Effector CD8-positive, alpha-beta T cell (primary cell): ENCODE results near the gene RAP1GAP2.
"Not testable (repeated sequence)": the region's sequence is repeated elsewhere in the genome, so short reads cannot be mapped to it uniquely, and the experiment has no call there.

Source experiments
- DNase-seq: peaks from one replicate; lab custom pipeline; 2025; lab: John Stamatoyannopoulos, UW

Gene RAP1GAP2

DNA sequence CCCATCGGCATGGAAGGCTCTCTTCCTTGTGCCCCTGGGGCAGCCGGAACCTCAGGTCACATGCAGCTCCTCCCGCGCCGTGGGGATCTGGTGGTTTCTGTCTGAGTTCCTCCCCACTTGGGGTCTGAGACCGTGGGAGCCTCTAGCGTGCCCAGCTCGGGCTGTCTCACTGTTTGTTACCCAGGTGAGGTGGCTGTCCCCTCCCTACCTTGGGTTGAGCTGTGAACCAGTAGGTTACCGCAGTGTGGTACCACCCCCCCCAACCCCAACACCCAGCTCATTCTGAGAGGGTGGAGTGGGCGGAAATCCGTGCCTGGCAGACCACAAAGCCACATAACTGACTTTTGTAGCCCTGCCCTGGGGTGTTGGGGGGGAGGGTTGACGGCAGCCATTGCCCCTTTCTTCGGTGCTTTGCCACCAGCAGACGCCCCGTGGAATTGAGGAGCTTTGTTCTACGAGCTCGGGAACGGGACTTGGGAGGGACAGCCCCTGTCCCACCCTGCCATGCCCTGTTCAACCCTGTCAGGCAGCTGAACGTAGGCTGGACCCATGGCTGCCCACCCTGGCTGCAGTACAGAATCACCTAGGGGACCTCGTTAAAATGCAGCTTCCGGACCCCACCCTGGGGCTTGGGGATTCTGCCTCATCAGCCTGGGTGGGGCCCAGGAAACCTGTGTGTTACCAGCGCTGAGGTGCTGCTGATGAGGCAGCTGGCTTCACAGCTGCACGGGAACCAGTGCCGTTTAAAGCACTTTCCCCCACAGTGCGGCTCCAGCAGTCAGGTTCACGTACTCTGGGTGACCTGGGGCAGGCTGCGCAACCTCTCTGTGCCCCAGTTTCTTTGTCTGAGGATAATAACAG, 18.5 kb downstream of the RAP1GAP2 start:
- DNase-seq = peak; percentile 71

DNA sequence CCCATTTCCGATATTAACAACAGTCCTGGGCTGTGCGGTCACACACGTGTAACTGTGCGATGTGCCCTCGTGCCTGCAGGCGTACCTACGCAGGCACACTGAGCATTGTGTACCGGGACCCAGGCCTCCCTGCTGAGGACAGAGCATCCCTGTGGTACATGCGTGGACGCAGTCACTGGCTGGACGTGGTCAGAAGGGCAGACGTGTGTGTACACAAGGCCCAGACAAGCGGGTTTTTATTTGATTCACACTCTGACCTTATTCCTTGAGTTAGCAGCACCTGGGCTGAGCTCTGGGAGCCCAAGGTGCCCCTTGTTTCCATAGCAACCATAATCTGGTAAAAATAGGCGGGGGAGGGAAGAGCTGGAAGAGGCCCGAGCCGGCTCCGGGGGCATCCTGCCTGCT, 19.5 kb downstream of the RAP1GAP2 start:
- no peak for DNase-seq

DNA sequence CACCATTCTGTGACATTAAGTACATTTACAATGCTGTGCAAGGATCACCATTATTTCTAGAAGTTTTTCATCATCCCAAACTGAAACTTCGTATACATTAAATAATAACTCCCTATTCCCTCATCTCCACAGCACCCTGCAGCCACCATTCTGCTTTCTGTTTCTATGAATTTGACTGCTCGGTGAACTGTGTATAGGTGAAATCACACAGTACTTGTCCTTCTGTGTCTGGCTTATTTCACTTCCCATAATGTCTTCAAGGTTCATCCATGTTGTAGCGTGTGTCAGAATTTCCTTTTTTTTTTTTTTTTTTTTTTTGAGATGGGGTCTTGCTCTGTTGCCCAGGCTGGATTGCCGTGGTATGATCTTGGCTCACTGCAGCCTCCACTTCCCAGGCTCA, 20.4 kb downstream of the RAP1GAP2 start:
- DNase-seq = no peak

DNA sequence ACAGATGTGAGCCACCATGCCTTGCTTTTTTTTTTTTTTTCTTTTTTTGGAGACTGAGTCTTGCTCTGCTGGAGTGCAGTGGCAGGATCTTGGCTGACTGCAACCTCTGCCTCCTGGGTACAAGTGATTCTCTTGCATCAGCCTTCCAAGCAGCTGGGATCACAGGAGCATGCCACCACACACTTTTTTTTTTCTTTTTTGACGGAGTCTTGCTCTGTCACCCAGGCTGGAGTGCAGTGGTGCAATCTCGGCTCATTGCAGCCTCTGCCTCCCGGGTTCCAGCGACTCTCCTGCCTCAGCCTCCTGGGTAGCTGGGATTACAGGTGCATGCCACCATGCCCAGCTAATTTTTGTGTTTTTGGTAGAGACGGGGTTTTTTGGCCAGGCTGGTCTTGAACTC, 23.1 kb downstream of the RAP1GAP2 start:
- DNase-seq = not testable (repeated sequence)

DNA sequence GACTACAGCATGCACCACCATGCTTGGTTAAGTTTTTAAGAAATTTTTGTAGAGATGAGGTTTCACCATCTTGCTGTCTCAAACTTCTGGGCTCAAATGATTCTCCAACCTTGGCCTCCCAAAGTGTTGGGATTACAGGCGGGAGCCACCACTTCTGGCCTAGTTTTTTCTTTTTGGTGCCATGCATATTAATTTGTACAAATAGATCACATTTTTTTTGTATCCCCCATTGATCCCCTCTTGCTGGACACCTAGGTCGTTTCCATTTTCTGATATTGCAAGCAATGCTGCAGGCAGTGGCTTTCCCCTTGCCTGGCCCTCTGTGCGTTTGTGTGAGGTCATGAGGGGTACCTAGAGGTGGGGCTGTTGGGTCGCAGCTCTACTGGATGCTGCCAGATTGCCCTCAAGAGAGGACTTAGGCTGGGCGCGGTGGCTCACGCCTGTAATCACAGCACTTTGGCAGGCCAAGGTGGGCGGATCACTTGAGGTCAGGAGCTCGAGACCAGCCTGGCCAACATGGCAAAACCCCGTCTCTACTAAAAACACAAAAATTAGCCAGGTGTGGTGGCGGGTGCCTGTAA, 23.8 kb downstream of the RAP1GAP2 start:
- DNase-seq = no peak

DNA sequence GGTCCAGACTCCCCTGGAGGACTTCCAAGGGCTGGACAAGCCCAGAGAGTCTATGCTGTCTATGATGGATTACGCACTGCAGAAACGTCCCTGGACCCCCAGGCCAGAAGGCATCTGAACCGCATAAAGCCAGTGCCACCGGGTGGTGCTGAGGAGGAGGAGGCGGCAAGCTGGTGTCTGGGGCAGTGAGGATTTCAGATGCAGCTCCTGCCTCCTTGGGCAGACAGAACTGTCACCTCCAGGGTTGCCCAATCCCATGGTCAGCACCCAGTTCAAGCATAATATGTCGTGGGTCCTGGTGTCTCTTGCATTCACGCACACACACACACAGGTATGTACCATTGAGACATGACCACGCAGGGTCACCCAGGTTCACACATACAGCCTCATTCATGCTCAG, 25.6 kb downstream of the RAP1GAP2 start:
- no peak for DNase-seq

DNA sequence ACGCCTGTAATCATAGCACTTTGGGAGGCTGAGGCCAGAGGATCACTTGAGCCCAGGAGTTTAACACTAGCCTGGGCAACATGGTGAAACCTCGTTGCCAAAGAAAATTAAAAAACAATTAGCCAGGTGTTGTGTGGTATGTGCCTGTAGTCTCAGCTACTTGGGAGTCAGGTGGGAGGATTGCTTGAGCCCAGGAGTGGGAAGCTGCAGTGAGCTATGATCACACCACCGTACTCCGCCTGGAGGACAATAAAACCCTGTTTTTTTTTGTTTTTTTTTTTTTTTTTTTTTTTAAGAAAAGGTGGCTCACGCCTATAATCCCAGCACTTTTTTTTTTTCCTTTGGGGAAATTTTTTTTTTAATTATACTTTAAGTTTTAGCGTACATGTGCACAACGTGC, 26.1 kb downstream of the RAP1GAP2 start:
- DNase-seq = no peak

DNA sequence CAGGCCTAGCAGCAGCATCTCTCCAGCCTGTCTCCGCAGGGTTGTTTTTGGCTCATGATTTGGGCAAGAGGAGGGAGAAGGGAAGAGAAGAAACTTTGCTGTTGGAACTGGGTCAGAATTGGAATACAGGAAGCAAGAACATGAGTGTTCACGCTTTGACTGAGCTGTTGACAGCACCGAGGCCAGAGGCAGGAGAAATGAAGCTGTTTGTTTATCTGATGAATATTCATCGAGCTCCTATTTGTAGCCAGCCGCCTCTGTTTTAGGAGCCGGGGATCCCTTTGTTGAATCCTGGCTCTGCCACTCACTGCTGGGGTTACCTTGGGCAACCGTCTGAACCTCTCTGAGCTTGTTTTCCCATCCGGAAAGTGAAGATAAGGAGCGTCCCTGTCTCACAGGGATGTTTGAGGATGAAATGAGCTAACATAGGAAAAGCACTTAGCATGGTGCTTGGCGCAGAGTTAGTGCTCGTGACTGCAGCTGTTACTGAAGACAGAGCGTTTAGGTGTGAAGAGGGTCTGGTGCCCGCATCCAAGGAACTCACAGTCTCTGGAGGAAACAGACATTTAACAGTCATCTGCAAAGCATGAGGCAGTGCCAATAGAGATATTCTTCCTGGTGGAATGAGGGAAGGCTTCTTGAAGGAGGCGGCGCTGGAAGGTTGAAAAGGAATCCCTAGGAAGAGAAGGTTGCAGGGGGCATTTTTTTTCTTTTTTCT, 29.2 kb downstream of the RAP1GAP2 start:
- DNase-seq = no peak

DNA sequence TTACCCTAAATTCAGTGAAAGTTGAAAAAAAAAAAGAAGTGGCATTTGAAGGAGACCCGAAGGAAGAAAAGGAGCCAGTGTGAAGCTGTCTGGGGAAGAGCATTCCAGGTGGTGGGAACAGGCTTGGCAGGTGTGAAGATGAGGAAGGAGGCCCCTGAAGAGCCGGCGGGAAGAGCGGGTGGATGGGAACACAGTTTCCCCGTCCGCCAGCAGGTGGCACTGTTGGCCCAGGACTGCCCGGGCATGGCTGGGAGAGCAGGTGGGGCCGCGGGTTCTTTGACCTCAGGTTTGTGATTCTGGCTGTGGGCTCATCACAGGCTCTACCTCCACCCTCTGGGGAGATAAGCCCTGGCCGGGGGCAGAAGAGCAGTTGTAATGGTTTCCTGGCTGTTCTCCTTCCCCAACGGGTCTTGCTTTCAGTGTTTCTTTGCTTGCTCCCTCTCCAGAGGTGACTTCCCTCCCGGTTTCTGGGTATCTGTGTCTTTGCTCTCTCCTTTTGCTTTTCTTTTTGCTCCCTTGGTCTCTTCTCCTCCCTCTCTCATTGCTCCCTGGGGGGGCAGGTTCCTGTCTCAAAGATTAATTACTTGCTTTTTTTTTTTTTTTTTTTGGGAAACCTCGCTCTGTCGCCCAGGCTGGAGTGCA, 32.3 kb downstream of the RAP1GAP2 start:
- peak; percentile 61 for DNase-seq

DNA sequence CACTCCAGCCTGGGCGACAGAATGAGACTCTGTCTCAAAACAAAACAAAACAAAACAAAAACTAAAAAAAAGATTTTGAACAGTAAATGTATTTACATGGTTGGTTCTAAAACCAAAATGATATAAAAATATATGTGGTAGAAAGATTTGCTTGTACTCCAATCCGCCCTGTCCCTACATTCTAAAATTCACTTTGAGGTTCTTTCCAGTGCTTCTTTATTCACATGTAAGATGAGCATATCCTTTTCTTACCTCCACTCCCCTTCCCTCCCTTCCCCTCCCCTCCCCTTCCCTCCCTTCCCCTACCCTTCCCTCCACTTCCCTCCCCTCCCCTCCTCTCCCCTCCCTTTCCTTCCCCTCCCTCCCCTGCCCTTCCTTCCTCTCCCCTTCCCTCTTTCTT, 34.4 kb downstream of the RAP1GAP2 start:
- no peak for DNase-seq

DNA sequence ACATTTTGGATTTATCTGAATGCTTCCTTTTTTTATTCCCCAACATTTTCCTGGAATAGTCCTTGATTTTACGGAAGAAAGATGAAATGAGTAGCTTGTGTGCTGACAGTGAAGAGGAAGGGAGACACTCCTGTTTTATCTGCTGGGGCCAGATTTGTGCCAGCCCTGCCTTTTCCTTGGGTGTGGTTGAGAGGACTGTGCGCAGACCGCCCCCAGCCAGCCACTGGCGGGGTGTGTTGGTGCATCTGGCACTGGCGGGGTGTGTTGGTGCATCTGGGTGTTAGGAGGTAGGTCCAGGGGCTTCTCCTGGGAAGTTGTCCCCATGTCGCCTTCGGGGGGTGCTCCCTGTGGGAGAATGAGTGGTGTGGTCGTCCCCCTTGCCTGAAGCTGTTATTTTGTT, 39.5 kb downstream of the RAP1GAP2 start:
- no peak for DNase-seq

DNA sequence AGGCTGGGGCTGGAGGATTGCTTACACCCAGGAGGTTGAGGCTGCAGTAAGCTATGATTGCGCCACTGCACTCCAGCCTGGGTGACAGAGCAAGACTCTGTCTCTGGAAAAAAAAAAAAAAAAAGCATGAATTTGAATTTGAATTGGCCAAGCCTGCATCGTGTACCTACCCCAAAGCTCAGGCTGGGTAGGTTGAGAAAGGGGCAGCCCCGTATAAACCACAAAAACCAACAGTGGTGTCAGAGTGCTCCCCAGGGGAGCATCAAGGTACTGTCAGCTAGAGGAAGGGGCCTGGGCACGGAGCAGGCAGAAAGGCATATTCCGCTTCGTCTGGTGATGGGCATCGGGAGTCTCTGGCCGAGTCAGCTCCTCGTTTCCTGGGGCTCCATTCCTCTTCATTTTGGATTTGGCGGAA, 40.9 kb downstream of the RAP1GAP2 start:
- DNase-seq = peak; percentile 21

DNA sequence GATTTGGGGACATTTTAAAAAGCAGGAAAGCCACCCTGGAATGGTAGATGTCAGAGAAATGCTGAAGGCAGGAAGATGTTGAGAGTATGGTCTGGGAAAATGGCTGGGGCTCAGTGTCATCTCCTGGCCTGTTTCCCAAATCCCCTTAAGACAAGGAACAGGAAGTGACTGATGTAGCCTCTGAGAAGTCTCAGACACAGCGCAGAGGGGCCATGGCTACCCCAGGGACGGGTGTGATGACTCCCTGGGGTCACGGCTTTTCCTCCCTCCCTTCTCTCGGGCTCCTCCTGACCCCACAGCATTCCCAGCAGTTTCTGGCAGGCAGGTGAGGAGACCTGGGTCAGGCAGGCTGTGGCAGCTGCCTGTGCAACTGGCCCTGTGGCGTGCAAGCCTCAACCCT, 45.4 kb downstream of the RAP1GAP2 start:
- DNase-seq = no peak

DNA sequence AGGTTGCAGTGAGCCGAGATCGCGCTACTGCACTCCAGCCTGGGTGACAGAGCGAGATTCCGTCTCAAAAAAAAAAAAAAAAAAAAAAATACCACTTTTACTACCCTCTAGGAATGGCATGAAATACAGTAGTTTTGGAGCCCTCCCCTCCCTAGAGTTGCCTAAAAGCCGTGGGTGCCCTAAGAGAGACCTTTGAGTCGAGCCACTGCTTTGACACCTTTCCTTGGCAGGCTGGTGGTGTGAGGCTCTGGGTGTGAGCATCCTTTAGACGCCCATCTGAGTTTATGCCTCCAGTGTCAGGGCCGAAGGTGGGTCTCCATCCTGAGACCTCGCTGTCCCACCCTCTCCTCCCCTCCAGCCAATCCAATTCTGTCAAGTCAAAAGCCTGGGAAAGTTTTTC, 46.2 kb downstream of the RAP1GAP2 start:
- no peak for DNase-seq

DNA sequence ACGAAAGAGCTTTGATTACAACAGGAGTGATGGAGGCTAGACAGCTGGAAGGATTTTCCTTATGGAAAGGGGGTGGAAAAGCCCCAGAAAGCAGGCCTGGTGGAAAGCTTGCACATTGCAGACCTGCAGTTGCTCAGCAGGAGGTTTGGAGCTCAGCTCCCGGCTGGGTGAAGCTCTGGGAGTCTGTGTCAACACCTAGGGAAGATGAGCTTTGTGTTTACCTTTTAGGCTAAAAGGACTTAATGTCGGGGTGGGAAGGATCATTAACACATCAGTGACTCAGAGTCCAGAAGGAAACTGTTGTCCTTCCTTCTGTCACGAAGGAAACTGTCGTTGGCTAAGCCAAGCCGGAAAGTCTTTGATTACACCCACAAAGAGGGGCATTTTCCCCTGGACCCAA, 48.2 kb downstream of the RAP1GAP2 start:
- DNase-seq = no peak

DNA sequence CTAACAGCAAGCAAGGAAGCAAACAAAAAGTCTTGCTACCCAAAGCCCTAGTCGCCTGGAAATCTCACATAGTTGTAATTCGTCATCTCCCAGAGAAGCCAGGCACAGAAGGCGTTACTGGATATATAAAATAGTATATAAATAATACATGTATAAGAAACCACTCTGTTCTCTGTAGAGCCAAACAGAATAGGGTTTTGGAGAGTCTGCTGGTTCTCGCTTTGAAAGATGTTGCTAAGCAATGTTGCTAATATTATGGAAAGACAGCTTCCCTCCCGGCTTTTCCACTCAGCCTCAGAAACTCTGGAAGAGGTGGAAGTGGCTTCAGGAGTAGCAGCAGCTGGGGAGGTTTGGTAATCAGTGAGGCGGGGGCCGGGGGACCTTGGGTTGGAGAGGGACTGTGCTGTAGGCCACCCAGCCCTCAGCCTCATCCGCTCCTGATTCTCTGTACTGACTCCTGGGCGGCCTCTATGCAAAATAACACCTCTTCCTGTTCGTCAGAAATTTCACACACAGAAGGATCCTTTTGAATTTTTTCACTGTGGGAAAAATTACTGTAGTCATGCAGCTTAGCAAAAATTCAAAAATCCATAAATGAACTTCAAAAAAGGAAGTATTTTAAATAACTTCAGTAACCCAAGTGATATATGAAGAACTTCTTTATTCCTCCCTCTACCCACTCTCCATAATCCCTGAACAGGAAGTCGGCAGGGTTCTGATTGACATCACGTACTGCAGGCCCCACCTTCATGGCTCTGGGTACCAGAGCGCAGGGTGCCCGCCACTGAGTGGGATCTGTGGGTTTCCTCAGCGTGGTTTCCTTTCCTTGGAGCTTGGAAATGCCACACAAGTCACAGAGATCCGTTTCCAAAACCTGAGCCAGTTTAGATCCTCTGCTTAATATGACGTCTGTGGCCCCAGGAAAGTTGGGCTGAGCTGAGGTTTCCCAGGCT, 51.4 kb downstream of the RAP1GAP2 start:
- no peak for DNase-seq

DNA sequence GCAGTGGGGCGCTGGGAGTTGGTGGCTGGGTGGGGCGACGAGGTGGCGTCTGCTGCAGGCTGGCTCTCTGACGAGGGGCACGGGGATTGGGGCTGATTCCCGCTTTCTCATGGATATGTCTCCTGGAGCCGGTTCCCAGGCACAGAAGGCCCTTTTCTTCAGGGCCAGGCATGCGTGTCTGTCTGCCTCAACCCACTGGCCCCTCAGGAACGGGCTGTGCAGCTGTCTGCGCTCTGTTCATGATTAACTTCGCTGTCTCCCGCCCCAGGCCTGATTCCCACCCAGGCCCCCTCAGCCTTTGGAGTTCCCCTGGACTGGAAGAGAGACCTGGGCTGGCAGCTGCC, 53.1 kb downstream of the RAP1GAP2 start:
- DNase-seq = no peak

DNA sequence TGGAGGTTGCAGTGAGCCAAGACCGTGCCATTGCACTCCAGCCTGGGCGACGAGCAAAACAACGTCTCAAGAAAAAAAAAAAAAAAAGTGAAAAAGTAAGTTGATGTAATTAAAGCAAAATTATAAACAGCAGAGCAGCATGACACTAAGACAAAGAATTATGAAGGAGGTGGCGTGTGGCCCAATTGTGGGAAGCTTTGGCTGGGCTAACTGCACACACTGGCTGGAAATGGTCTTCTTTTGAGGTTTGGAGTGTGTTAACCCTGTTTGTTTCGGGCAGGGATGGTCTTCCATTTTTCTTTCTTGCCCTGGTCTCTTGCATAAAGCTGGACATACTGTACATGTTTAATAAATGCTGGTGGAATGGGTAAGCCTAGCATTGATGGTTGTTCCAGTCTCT, 54.8 kb downstream of the RAP1GAP2 start:
- DNase-seq = no peak

DNA sequence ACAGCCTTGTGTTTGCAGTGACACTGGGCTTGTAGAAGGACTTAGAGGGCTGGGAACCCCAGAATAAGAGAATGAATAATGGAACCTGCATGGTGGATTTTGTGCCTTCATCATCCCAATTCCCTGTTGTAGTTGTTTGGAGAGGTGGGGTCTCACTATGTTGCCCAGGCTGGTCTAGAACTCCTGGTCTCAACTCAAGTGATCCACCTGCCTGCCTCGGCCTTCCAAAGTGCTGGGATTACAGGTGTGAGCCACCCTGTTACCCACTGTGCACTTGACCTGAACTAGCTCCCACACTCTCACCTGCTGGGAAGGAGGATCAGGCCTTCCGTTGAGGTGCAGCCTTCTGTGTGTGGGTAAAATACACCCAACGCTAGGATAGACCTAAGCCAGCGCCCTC, 55.4 kb downstream of the RAP1GAP2 start:
- DNase-seq = no peak

DNA sequence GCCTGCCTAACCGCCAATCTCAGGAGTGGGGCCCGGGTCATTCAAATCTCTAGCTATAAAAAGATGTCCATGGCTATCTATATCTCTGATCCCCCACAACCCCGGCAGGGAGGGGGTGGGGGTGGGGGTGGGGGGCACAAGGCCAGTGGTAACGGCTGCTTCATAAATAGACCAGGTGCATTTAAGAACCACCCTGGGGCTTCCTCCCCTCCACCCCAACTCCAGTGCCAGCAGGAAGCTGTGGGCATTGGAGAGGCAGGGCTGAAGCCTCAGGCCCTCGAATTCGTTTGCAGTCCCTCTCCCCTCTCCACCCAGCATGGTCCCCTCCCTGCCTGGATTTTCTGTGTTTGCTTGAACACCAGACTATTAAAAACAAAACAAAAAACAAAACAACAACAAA, 56.0 kb downstream of the RAP1GAP2 start:
- DNase-seq = no peak

DNA sequence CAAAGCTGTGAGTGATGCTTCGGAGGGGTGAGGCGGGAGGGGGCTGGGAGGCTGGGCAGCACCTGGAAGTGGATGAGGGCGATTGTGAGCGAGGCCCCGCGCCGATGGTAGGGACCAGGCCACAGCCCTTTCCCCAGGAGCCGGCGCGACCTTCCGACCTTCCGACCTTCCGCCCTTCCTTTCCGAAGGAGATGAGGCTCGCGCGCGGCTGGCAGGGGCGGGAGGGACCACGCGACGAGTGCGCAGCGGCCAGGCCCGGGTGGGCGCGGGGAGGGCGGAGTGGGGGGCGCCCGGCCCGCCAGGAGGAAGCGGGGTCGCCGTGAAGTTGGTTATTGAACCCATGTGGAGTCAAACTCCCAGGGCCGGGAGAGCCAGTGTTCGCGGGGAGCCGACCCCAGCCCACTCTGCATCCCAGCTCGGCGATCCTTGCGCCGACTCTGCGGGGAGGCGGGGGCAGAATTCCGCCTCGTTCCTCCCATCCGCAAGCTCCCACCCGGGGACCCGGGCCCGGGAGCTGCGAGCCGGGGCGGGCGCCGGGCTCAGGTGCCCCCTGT, 56.6 kb downstream of the RAP1GAP2 start:
- DNase-seq = no peak
